GM13977 (cell line): ENCODE results near the gene SLX4IP.

Experiments used
- DNase-seq: peaks from one replicate; pipeline ENCODE4 v3.0.0; 2012; ENCODE audit warnings: low spot score
- in situ Hi-C: fragments of 300-500 bp; cut with MboI; formaldehyde crosslinking; loops from one replicate; pipeline ENCODE4 v1.12.0; 2022; ENCODE audit warnings: low sequenced_read_pairs, low pct_unique_long_range_greater_than_20kb, mixed read lengths, inconsistent platforms; ENCODE audit not compliant: unreplicated experiment
- TF ChIP-seq, protein P1 (sequence below): IDR thresholded peaks from 2 replicates; pipeline ENCODE4 v1.5.1; 2012; ENCODE audit warnings: mild to moderate bottlenecking, control low read depth; ENCODE audit not compliant: insufficient read depth; ENCODE audit errors: extremely low read depth, missing control alignments

SLX4IP gene

DNA sequence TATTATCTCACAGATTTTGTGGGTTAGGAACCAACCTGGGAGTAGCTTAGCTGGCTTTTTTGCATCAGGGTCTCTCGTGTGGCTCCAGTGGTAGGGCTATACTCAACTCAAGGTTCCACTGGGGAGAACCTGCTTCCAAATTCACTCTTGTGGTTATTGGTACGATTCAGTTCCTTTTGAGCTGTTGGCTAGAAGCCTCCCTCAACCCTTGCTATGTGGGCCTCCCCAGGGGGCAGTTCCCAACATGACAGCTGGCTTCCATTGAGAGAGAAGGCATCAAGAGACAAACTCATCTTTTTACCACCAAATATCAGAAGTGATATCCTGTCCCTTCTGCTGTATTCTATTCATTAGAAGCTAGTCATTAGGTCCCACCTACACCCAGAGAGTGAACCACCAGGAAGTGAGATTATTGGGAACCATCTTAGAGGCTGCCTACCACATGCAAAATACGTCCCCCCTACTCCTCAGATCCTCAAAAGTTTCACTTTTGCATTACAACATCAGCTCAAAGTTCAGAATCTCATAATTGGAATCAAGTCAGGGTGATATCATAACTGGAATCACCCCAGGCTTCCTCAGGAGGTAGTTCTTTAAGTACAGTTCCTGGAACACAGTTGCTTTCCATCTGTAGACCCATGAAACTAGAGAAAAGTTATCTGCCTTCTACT lies 32.0 kb upstream of the SLX4IP start:
- TF ChIP-seq, protein P1, sequence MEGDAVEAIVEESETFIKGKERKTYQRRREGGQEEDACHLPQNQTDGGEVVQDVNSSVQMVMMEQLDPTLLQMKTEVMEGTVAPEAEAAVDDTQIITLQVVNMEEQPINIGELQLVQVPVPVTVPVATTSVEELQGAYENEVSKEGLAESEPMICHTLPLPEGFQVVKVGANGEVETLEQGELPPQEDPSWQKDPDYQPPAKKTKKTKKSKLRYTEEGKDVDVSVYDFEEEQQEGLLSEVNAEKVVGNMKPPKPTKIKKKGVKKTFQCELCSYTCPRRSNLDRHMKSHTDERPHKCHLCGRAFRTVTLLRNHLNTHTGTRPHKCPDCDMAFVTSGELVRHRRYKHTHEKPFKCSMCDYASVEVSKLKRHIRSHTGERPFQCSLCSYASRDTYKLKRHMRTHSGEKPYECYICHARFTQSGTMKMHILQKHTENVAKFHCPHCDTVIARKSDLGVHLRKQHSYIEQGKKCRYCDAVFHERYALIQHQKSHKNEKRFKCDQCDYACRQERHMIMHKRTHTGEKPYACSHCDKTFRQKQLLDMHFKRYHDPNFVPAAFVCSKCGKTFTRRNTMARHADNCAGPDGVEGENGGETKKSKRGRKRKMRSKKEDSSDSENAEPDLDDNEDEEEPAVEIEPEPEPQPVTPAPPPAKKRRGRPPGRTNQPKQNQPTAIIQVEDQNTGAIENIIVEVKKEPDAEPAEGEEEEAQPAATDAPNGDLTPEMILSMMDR = no peak
- in situ Hi-C loops = no loop called here
- DNase-seq = no peak

- no peak for DNase-seq
- in situ Hi-C loops = no loop called here
- TF ChIP-seq, protein P1 = no peak
Measured at GRCh38 chr20:10404023-10404628, 31.0 kb upstream of the SLX4IP start.

GRCh38 chr20:10404959-10405530 lies 30.1 kb upstream of the SLX4IP start:
- TF ChIP-seq, protein P1 = no peak

GRCh38 chr20:10408108-10408813 lies 26.8 kb upstream of the SLX4IP start:
- in situ Hi-C loops = no loop called here
- TF ChIP-seq, protein P1 = no peak
- DNase-seq = no peak

More at GRCh38 chr20:10404959-10405530, 30.1 kb upstream of the SLX4IP start:
- no peak for DNase-seq
- in situ Hi-C loops = no loop called here

- DNase-seq = no peak
- TF ChIP-seq, protein P1 = no peak
- in situ Hi-C loops = no loop called here
Measured at GRCh38 chr20:10411673-10412072, 23.4 kb upstream of the SLX4IP start.

DNA sequence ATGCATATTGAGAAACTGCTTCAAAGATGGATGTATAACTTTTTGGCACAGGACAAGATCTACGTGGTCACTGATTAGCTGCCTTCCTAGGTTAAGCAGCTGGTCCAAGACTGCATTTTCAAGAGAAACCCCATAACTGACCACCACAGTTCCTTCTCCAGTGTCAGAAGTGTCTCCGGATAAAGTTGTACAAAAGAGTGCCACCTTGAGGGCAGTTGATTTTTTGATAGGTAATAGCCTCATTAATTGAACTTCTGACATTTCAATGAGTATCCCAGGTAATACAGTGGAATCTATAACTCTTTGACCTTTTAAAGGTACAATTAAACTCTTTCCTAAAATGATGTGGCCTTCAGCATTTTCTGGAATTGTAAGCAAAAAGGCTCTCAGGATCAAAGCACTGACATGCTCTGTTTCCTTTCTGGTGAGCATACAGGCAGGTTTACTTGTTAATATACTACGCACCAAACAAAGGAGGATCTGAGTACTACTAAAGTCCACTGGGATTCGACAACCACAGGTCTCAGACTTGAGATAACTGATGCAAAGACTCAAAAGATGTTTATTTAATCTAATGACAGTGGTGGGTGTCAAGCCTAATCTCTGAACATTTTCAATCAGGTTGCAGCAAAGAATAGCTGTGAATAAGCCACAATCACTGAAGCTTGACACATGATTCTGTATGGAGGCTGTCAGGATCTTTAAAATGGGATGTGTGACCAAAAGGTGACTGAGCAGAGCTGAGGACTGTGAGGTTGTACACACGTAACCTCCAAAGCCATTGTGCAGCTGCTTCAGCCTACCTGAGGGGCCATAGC lies 22.3 kb upstream of the SLX4IP start:
- DNase-seq = no peak
- in situ Hi-C loops = no loop called here
- TF ChIP-seq, protein P1 = no peak
